Spleen (tissue), 7 donors: ENCODE results near the gene HIVEP3.

Source experiments
- POLR2A ChIP-seq, 3 donors: fragments of 450-650 bp; IDR thresholded peaks; one replicate each; pipeline ENCODE4 v1.5.1; 2017; ENCODE audit warnings: antibody characterized with exemption in 3 of 3, mild to moderate bottlenecking in 1 of 3
- POLR2AphosphoS5 ChIP-seq, 3 donors: sonication (generic); formaldehyde crosslinking; IDR thresholded peaks; one replicate each; pipeline ENCODE4 v1.5.1; 2017; ENCODE audit warnings: antibody characterized with exemption in 3 of 3
- TF ChIP-seq, protein P1 (sequence below), 11 experiments: fragments of 200-600 bp in 7 of 11; fragments of 450-650 bp in 4 of 11; sonication (generic) in 4 of 11; IDR thresholded peaks in 8 of 11; conservative IDR thresholded peaks in 3 of 11; 1 replicate in 7 of 11; 2 replicates in 4 of 11; pipeline versions ENCODE4 v1.4.0 to v1.8.0; 2016 to 2021; ENCODE audit warnings: antibody characterized with exemption in 11 of 11, inconsistent platforms in 4 of 11, mild to moderate bottlenecking in 1 of 11
- donor health status: DM: no; HTN: no; CAD: no; lungs with moderate emphysema.
- donor health status: DM: no; HTN: no; CAD: no.
- donor health status: DM: no; HTN: no; CAD: no.

DNA sequence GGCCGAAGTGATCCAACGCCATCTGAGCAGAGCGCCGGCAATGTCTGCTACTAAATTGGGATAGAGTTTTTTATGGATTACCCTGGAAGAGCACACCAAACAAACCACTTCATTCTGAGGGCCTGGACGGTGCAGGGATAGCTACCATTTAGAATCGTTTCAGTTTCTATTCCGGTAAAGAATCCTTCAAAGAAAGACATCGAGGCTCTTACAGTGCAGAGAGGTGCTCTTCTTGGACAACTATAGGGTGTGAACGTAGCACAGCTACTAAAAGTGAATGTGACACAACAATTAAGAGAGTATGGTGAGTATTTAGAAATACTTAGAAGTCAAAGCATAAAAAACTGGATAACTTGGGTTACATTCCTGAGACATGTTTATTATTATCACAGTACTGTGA, 16.1 kb downstream of the HIVEP3 start:
- TF ChIP-seq, protein P1, sequence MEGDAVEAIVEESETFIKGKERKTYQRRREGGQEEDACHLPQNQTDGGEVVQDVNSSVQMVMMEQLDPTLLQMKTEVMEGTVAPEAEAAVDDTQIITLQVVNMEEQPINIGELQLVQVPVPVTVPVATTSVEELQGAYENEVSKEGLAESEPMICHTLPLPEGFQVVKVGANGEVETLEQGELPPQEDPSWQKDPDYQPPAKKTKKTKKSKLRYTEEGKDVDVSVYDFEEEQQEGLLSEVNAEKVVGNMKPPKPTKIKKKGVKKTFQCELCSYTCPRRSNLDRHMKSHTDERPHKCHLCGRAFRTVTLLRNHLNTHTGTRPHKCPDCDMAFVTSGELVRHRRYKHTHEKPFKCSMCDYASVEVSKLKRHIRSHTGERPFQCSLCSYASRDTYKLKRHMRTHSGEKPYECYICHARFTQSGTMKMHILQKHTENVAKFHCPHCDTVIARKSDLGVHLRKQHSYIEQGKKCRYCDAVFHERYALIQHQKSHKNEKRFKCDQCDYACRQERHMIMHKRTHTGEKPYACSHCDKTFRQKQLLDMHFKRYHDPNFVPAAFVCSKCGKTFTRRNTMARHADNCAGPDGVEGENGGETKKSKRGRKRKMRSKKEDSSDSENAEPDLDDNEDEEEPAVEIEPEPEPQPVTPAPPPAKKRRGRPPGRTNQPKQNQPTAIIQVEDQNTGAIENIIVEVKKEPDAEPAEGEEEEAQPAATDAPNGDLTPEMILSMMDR (IDR thresholded peaks at IDR 0.05 in 8 of 11, conservative IDR thresholded peaks at IDR 0.05 in 3 of 11) = no peak
- TF ChIP-seq POLR2A (IDR thresholded peaks at IDR 0.05) (no peak), POLR2AphosphoS5 (IDR thresholded peaks at IDR 0.05) (no peak)
